ACC112 (cell line): ENCODE data around the gene SFI1.
"Not testable (repeated sequence)": the region's sequence is repeated elsewhere in the genome, so short reads cannot be mapped to it uniquely, and the experiment has no call there.

Experiments used
- H2AFZ ChIP-seq: fragments of 200-600 bp; sonication (generic); one replicate; pipeline ENCODE4 v1.6.0; 2017; ENCODE audit warnings: antibody characterized with exemption, low read length; ENCODE audit not compliant: unreplicated experiment
- H3K27ac ChIP-seq: fragments of 200-600 bp; sonication (generic); 2 replicates; pipeline ENCODE4 v1.5.1; 2014; ENCODE audit warnings: low read depth, mild to moderate bottlenecking, antibody characterized with exemption, low read length, moderate library complexity
- H3K27me3 ChIP-seq: fragments of 200-600 bp; sonication (generic); 2 replicates; pipeline ENCODE4 v1.6.1; 2014; ENCODE audit warnings: mild to moderate bottlenecking, antibody characterized with exemption, low read length, moderate library complexity, mixed read lengths; ENCODE audit not compliant: insufficient read depth
- H3K36me3 ChIP-seq: fragments of 200-600 bp; sonication (generic); 2 replicates; pipeline ENCODE4 v1.6.1; 2016; ENCODE audit warnings: mild to moderate bottlenecking, antibody characterized with exemption, low read length, moderate library complexity, mixed read lengths; ENCODE audit not compliant: insufficient read depth
- H3K4me1 ChIP-seq: fragments of 200-600 bp; sonication (generic); one replicate; pipeline ENCODE4 v1.6.1; 2016; ENCODE audit warnings: low read length, mixed read lengths; ENCODE audit not compliant: insufficient read depth, unreplicated experiment, control insufficient read depth
- H3K4me3 ChIP-seq: fragments of 200-600 bp; sonication (generic); 2 replicates; pipeline ENCODE4 v1.5.1; 2014; ENCODE audit warnings: mild to moderate bottlenecking, low read depth, low read length
- H3K79me2 ChIP-seq: fragments of 200-600 bp; sonication (generic); one replicate; pipeline ENCODE4 v1.6.0; 2016; ENCODE audit warnings: low read length; ENCODE audit not compliant: control insufficient read depth, unreplicated experiment, insufficient read depth

Gene SFI1

DNA sequence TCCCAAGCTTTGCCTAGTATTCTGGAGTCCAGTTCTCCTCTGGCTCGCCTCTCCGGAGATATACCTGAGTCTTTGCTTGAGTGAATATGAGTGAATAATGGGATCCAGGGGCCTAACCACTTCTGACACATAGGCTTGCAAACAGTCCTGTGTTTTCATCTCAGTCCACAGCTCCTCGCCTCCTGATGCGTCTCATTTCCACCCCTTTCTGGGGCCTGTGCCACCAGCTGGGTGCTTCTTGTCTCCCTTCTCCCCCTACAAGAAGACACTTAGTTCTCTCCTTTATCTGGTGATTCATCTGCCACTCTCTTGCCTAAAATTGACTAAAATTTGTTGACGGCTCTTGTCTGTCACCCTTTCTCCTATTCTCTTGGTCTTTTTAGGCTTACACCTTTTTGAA lies 44.6 kb downstream of the SFI1 start:
- Histone ChIP-seq H2AFZ (no peak overlapping the region), H3K36me3 (no peaks in the 10 kb centered on the region), H3K27ac (no peak overlapping the region)

DNA sequence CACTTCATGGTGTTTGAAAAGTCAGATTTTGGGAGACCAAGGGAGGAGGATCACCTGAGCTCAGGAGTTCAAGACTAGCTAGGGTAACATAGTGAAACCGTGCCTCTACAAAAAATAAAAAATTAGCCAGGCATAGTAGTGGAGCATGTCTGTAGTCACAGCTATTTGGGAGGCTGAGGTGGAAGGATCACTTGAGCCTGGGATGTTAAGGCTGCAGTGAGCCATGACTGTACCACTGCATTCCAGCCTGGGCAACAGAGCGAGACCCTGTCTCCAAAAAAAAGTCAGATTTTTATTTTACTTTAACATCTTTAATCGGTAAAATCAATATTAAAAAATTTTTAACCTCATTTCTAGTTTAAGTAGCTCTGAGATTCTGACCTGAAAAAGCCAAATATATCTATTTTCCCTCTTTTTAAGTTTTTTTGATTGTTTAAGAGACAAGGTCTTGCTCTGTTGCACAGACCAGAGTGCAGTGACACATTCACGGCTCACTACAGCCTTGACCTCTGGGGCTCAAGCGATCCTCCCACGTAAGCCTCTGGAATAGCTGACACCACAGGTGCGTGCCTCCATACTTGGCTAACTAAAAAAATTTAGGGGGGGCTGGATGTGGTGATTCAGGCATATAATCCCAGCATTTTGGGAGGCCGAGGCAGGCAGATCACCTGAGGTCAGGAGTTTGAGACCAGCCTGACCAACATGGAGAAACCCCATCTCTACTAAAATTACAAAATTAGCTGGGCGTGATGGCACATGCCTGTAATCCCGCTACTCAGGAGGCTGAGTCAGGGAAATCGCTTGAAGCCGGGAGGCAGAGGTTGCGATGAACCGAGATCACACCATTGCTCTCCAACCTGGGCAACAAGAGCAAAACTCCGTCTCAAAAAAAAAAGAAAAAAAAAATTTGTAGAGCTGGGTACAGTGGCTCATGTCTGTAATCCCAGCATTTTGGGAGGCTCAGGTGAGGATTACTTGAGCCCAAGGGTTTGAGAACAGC lies 48.4 kb downstream of the SFI1 start:
- Histone ChIP-seq H3K4me3 (no peak overlapping the region), H3K27ac (no peak overlapping the region), H3K79me2 (no peaks in the 10 kb centered on the region), H2AFZ (no peak overlapping the region), H3K27me3 (no peaks in the 10 kb centered on the region), H3K4me1 (no peaks in the 10 kb centered on the region), H3K36me3 (no peaks in the 10 kb centered on the region)

More for the DNA sequence above, 44.6 kb downstream of the SFI1 start:
- Histone ChIP-seq H3K27me3 (no peaks in the 10 kb centered on the region), H3K4me1 (no peaks in the 10 kb centered on the region), H3K4me3 (no peak overlapping the region), H3K79me2 (no peaks in the 10 kb centered on the region)

DNA sequence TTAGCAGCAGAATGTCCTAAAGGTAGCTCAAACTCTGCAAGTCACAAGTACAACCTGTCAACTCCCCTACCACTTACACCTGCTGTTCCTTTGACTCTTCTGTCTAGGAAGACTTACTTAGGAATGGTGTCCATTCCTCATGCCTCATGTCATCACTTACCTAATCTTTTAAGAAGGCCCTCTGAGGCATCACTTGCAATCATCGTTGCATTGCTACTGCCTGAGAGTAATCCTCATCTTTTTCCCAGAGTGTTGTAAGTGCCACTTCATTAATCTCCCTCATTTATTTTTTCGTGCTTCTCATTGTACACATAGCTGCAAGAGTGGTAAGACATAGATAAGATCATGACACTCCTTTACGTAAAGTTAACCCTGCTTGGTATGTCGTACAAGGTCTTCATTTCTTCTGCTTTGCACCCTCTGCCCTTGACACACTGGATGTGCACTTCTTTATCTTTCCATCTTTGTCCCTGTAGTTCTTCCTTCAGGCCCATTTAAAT lies 54.6 kb downstream of the SFI1 start:
- no peaks in the 10 kb centered on the region for H3K79me2 ChIP-seq
- no peak overlapping the region for H3K4me3 ChIP-seq
- H2AFZ ChIP-seq: no peak overlapping the region
- H3K27ac ChIP-seq: no peak overlapping the region
- no peaks in the 10 kb centered on the region for H3K4me1 ChIP-seq
- no peaks in the 10 kb centered on the region for H3K36me3 ChIP-seq
- H3K27me3 ChIP-seq: no peaks in the 10 kb centered on the region

DNA sequence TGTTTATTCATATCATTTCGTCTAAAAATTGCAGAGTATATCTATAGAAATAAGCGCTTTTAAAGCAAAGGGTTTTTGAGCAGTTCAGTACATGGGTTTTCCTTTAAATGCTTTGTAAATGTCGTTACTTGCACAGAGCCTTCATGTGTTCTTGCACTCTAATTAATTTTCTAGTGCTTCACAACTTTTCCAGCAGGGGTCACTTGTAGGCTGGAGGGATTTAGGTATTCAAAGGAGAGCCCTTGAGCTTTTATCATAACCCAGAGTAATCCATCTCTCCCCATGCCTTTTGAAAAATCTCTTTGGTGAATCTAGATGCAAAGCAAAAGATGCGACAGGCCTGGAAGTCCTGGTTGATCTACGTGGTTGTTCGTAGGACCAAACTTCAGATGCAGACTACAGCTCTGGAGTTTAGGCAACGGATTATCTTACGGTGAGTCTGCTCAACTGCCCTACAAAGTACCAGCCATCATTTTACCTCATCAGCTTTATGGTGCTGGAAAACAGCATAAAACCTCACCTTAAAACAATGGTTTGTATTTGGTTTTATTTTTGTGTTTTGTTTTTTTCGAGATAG lies 60.4 kb downstream of the SFI1 start:
- no peaks in the 10 kb centered on the region for H3K27me3 ChIP-seq
- H3K36me3 ChIP-seq: no peaks in the 10 kb centered on the region
- peaks cover 4% of the 10 kb centered on the region for H3K4me1 ChIP-seq
- no peak overlapping the region for H3K4me3 ChIP-seq
- no peak overlapping the region for H3K27ac ChIP-seq
- no peaks in the 10 kb centered on the region for H3K79me2 ChIP-seq
- no peak overlapping the region for H2AFZ ChIP-seq

DNA sequence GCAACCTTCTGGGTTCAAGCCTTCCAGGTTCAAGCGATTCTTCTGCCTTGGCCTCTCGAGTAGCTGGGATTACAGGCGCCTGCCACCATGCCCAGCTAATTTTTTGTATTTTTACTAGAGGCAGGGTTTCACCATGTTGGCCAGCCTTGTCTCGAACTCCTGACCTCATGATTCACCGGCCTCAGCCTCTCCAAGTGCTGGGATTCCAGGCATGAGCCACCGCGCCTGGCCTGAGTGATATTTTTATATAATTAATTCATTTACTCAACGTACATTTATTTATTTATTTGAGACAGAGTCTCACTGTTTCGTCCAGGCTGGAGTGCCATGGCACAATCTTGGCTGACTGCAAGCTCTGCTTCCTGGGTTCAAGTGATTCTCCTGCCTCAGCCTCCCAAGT lies 62.2 kb downstream of the SFI1 start:
- not testable (repeated sequence) for H3K4me1 ChIP-seq, H2AFZ ChIP-seq, H3K79me2 ChIP-seq, H3K36me3 ChIP-seq, H3K27me3 ChIP-seq, H3K4me3 ChIP-seq, H3K27ac ChIP-seq

DNA sequence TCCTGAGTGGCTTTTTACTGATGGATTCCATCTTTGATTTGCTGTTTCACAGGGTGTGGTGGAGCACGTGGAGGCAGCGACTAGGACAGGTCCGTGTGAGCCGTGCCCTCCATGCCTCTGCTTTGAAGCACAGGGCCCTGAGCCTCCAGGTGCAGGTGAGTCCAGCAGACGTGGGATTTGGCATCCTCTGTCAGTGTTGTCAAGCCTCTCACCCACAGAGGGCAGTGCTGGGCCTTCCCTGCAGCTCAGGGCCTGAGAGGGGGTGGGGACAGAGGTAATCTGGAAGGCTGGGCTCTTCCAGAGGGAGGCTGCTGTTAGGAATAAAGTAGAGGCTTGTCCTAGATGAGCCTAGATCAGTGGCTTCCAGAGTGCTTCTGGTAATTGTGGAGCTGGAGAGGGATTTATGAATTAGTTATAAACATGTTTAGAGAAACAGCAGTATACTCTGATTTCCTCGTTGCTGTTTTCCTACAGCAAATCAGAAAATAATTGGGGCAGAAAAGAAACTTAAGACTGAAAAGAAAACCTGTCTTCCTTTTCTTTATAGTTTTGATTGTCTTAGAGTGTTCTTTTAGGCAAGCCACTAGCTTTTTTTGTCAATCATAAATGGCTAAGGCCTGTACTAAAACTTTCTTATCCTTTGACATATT lies 65.0 kb downstream of the SFI1 start:
- no peaks in the 10 kb centered on the region for H3K79me2 ChIP-seq
- H2AFZ ChIP-seq: no peak overlapping the region
- peak overlapping the region; percentile 68 for H3K27ac ChIP-seq
- no peak overlapping the region for H3K4me3 ChIP-seq
- no peaks in the 10 kb centered on the region for H3K36me3 ChIP-seq
- H3K27me3 ChIP-seq: no peaks in the 10 kb centered on the region
- H3K4me1 ChIP-seq: peaks cover 6% of the 10 kb centered on the region

DNA sequence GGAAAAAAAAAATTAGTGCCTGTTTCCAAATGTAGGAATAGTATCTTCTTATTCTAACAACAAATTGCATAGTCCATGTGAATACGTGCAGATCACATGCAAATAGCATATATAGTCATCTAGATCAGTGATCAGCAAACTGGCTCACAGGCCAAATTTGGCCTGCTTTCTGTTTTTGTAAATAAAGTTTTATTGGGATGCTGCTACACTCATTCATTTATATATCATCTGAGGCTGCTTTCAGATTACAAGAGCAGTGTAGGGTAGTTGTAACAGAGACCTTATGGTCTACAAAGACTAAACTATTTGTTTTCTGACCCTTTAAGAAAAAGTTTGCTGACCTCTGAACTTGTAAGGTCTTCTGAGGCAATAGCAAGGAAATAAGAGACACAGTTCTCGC lies 65.6 kb downstream of the SFI1 start:
- no peak overlapping the region for H2AFZ ChIP-seq
- peak overlapping the region; percentile 68 for H3K27ac ChIP-seq
- H3K4me1 ChIP-seq: peaks cover 6% of the 10 kb centered on the region
- no peaks in the 10 kb centered on the region for H3K79me2 ChIP-seq
- no peaks in the 10 kb centered on the region for H3K36me3 ChIP-seq
- H3K27me3 ChIP-seq: no peaks in the 10 kb centered on the region
- H3K4me3 ChIP-seq: no peak overlapping the region

DNA sequence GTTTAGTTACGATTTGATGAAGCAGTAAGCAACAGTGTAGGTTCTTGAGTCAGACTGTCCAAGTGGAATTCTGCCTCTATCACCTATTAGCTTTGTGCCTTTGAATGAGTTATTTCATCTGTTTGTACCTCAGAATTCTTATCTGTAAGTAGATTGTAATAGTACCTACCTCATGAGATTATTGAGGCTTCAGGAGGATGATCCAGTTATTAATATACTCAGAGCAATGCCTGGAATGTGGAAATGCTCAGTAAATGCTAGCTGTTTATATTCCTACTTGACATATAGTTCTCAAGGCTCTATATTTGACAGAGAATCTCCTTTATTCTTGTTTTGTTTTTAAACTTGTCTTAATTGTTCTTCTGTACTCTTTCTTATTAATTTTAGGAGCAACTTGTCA lies 70.1 kb downstream of the SFI1 start:
- no peaks in the 10 kb centered on the region for H3K36me3 ChIP-seq
- H3K79me2 ChIP-seq: no peaks in the 10 kb centered on the region
- H3K27me3 ChIP-seq: no peaks in the 10 kb centered on the region
- peaks cover 5% of the 10 kb centered on the region for H3K4me1 ChIP-seq
- no peak overlapping the region for H3K27ac ChIP-seq
- H3K4me3 ChIP-seq: no peak overlapping the region
- no peak overlapping the region for H2AFZ ChIP-seq

DNA sequence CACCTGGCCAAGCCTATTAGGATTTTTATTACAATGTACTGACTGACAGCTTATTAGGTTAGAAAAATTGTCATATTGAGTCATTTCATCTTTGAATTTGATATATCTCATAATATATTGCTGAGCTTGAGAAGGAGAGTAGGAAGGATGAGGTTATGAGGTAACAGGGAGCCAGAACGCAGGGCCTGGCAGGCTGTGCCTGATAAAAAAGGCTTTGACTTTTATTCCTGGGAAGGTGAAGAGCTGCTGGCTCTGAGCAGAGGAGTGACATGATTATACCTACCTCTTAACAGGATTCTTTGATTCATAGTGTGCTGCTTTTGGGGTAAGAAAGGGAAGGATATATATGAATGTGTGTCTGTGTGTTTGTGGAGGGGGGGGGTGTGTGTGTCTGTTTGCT lies 70.9 kb downstream of the SFI1 start:
- Histone ChIP-seq H3K36me3 (no peaks in the 10 kb centered on the region), H3K27ac (no peak overlapping the region)

DNA sequence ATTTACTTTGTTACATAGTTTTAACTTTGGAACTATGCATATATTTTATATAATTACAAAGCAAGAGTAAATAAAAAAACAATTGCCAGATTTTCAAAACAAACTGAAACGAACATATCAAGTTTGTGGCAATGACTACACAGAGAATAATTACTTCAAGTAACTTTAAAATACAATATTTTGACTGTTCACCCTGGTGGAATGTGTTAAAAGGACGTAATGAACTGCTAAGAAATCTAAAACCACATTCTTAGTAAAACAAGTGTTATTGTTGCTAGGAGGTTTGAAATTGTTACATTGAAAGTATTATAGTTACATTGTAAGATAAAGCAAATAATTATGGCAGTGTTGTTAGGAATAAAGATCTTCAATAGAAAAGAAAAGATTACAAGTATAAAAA lies 71.4 kb downstream of the SFI1 start:
- no peaks in the 10 kb centered on the region for H3K79me2 ChIP-seq
- no peaks in the 10 kb centered on the region for H3K36me3 ChIP-seq
- H3K27ac ChIP-seq: no peak overlapping the region
- H2AFZ ChIP-seq: no peak overlapping the region
- H3K27me3 ChIP-seq: no peaks in the 10 kb centered on the region
- H3K4me1 ChIP-seq: no peaks in the 10 kb centered on the region
- H3K4me3 ChIP-seq: no peak overlapping the region

More for the DNA sequence above, 70.9 kb downstream of the SFI1 start:
- Histone ChIP-seq H3K27me3 (no peaks in the 10 kb centered on the region), H3K4me3 (no peak overlapping the region), H2AFZ (no peak overlapping the region), H3K4me1 (no peaks in the 10 kb centered on the region), H3K79me2 (no peaks in the 10 kb centered on the region)
